Epithelial cell of esophagus (primary cell): Measurements from ENCODE around the gene P4HTM.

ENCODE experiments used
- DNase-seq: peaks from one replicate; pipeline ENCODE4 v3.0.0; 2010; ENCODE audit warnings: low read depth
- H3K4me3 ChIP-seq: 2 replicates; pipeline ENCODE4 v1.5.1; 2011; ENCODE audit warnings: mild to moderate bottlenecking, low read length, control low read depth
- CTCF ChIP-seq: IDR thresholded peaks from 2 replicates; pipeline ENCODE4 v1.5.1; 2011; ENCODE audit warnings: low read depth, mild to moderate bottlenecking, low read length, control low read depth, inconsistent platforms; ENCODE audit not compliant: insufficient read depth; ENCODE audit errors: missing control alignments

Gene P4HTM

GRCh38 chr3:49001155-49001554 lies 11.1 kb downstream of the P4HTM start:
- TF ChIP-seq CTCF: no peak
- no peak overlapping the region for H3K4me3 ChIP-seq
- DNase-seq: no peak

GRCh38 chr3:49004352-49005302 lies 14.6 kb downstream of the P4HTM start:
- H3K4me3 ChIP-seq: no peak overlapping the region
- DNase-seq: peak; percentile 29
- no peak for TF ChIP-seq CTCF

- DNase-seq: no peak
- TF ChIP-seq CTCF: no peak
- no peak overlapping the region for H3K4me3 ChIP-seq
Observed at GRCh38 chr3:49005303-49005680, 15.3 kb downstream of the P4HTM start.

GRCh38 chr3:49005998-49006397 lies 16.0 kb downstream of the P4HTM start:
- no peak for TF ChIP-seq CTCF
- H3K4me3 ChIP-seq: peak overlapping the region; percentile 82
- DNase-seq: no peak

GRCh38 chr3:49006408-49007067 lies 16.5 kb downstream of the P4HTM start:
- peak overlapping the region; percentile 82 for H3K4me3 ChIP-seq
- no peak for DNase-seq
- no peak for TF ChIP-seq CTCF

- DNase-seq: peak; percentile 97
- peak within 1 kb of the TSS; percentile 82 for H3K4me3 ChIP-seq
- peak; percentile 31 for TF ChIP-seq CTCF
Observed at GRCh38 chr3:49007068-49007770, 17.2 kb downstream of the P4HTM start, which contains the start of gene WDR6. Gene WDR6 (plus strand): TSS chr3:49007391. CDS start chr3:49007432, 41 bp downstream.
